ENCODE measurements around the gene ACSM5.
"Not testable (repeated sequence)": the region's sequence is repeated elsewhere in the genome, so short reads cannot be mapped to it uniquely, and the experiment has no call there.

DNA sequence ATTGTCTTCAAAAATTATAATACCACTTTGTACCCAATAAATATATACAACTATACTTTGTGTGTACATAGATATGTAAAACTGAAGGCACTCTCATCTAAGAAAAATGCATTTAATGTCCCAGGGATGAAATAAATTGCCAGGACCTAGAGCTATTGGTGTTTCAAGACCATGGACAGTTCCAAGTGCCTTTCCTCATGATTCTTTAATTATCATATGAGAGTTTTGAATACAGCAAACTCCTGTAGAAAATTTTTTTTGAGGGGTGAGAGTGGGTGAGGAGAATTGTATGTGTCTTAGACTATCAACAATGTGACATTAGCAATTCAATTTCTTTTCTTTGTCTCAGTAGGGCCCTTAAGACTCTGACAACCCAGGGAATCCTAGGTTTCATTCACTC, 59.6 kb downstream of the ACSM5 start:
- TF ChIP-seq, protein P1, sequence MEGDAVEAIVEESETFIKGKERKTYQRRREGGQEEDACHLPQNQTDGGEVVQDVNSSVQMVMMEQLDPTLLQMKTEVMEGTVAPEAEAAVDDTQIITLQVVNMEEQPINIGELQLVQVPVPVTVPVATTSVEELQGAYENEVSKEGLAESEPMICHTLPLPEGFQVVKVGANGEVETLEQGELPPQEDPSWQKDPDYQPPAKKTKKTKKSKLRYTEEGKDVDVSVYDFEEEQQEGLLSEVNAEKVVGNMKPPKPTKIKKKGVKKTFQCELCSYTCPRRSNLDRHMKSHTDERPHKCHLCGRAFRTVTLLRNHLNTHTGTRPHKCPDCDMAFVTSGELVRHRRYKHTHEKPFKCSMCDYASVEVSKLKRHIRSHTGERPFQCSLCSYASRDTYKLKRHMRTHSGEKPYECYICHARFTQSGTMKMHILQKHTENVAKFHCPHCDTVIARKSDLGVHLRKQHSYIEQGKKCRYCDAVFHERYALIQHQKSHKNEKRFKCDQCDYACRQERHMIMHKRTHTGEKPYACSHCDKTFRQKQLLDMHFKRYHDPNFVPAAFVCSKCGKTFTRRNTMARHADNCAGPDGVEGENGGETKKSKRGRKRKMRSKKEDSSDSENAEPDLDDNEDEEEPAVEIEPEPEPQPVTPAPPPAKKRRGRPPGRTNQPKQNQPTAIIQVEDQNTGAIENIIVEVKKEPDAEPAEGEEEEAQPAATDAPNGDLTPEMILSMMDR (IDR thresholded peaks at IDR 0.05): not testable (repeated sequence)
- TF ChIP-seq POLR2A (IDR thresholded peaks at IDR 0.05): not testable (repeated sequence)
